GM21723 (cell line): Measurements from ENCODE around the gene NHLRC4.

Experiments
- ATAC-seq: cut with Tn5 transposase; IDR thresholded peaks from one replicate; pipeline ENCODE4 v1.9.1; 2021; ENCODE audit warnings: mild to moderate bottlenecking, moderate library complexity; ENCODE audit not compliant: unreplicated experiment

Gene NHLRC4

GRCh38 chr16:566475-567372 lies at the start of gene NHLRC4:
Gene NHLRC4 (plus strand): TSS chr16:567005. CDS start chr16:568048, 1,043 bp downstream.
- ATAC-seq: peak; percentile 60

- no peak for ATAC-seq
Measured at GRCh38 chr16:518858-519257, 47.9 kb upstream of the NHLRC4 start.

- ATAC-seq: no peak
Measured at GRCh38 chr16:519425-519824, 47.4 kb upstream of the NHLRC4 start.

GRCh38 chr16:519841-520687 lies 46.7 kb upstream of the NHLRC4 start:
- no peak for ATAC-seq

GRCh38 chr16:520847-521246 lies 46.0 kb upstream of the NHLRC4 start:
- no peak for ATAC-seq

- ATAC-seq: no peak
Measured at GRCh38 chr16:521381-522210, 45.2 kb upstream of the NHLRC4 start.

- no peak for ATAC-seq
Measured at GRCh38 chr16:522320-523096, 44.3 kb upstream of the NHLRC4 start.

- ATAC-seq: no peak
Measured at GRCh38 chr16:523097-523741, 43.6 kb upstream of the NHLRC4 start.

GRCh38 chr16:524274-525040 lies 42.3 kb upstream of the NHLRC4 start:
- no peak for ATAC-seq

GRCh38 chr16:525123-525519 lies 41.7 kb upstream of the NHLRC4 start:
- ATAC-seq: no peak

- ATAC-seq: no peak
Measured at GRCh38 chr16:525520-526180, 41.2 kb upstream of the NHLRC4 start.

GRCh38 chr16:526181-527014 lies 40.4 kb upstream of the NHLRC4 start:
- ATAC-seq: no peak

GRCh38 chr16:527015-527903 lies 39.5 kb upstream of the NHLRC4 start, which contains the start of gene CAPN15:
Gene CAPN15 (plus strand): TSS chr16:527712. CDS start chr16:546839, 19,127 bp downstream.
- peak; percentile 62 for ATAC-seq

GRCh38 chr16:528111-529011 lies 38.4 kb upstream of the NHLRC4 start:
- ATAC-seq: peak; percentile 15

GRCh38 chr16:529012-529575 lies 37.7 kb upstream of the NHLRC4 start:
- ATAC-seq: no peak
